ENCODE measurements around the gene NEURL1. TPM values are rescaled to one million over a fixed set of nuclear protein-coding genes. Genes with fewer than 3 reads are reported as not detected.

Gene NEURL1
- total RNA-seq, 2 experiments from 2014 or later, result 1.1 TPM

GRCh38 chr10:103618575-103619423, 125.3 kb downstream of the NEURL1 start:
- ATAC-seq, result no peak
- POLR2A ChIA-PET, result no interaction called here
- H3K36me3 Mint-ChIP-seq (ENCODE audit: low read depth), result no peaks in the 10 kb centered on the region

DNA sequence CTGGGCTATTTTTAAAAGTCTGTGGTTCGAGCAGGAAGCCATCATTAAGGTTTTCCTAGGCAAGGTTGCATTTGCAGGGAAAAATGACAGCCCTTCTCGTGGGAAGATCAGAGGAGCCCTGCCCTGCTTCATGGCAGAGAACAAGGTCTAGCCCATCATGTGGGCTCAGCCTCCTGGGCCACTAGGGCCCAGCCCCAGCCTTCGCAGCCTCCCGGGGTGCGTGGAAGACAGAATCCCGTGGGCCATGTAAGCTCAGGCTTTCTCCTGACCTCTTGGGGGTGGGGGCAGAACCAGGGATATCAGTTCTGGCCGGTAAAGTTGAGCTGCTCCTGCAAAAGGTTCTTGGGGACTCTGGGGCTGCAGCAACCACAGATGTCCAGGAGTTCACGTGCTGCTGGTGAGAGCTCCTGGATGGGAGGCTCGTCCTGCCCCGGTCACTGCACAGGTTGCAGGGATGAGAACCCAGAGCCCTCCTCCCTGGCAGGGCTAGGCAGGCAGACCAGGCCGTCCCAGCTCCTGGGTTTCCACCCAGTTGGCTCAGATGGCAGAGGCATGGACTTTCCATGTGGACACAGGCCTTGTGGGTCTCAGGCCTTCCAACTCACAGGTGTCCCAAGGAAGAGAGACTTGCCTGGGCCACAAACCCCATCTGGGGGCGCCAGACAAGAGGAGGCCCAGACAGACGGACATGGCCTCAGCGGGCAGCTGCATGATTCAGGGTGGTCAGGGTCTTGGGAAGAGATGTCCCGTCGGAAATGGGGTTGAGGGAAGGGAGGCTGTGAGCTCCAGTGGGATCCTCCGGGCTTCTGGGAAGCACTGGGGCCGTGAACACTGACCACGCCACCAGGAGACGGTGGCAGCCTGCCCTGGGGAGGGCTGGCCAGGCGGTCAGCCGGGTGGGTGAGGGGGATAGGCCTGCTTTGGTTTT, 126.2 kb downstream of the NEURL1 start:
- DNase-seq (no peak), ATAC-seq (no peak)
- CTCF ChIA-PET, result interaction anchor here (1.6 kb wide), 1 partner anchor 66 kb away, joined by 5 read pairs; no protein-coding TSS in a partner anchor
- no peak overlapping the region for H3K27ac Mint-ChIP-seq
- H3K36me3 Mint-ChIP-seq (ENCODE audit: low read depth), result no peaks in the 10 kb centered on the region
- no peaks in the 10 kb centered on the region for H3K4me1 Mint-ChIP-seq (ENCODE audit: low read depth)
- no peaks in the 10 kb centered on the region for H3K9me3 Mint-ChIP-seq (ENCODE audit: insufficient read depth)
- POLR2A ChIA-PET, result no interaction called here
- no peak overlapping the region for H3K4me3 Mint-ChIP-seq
- no peaks in the 10 kb centered on the region for H3K27me3 Mint-ChIP-seq (ENCODE audit: low read depth)

More at GRCh38 chr10:103618575-103619423, 125.3 kb downstream of the NEURL1 start:
- Mint-ChIP-seq H3K4me1 (ENCODE audit: low read depth) (no peaks in the 10 kb centered on the region), H3K27me3 (ENCODE audit: low read depth) (no peaks in the 10 kb centered on the region), H3K9me3 (ENCODE audit: insufficient read depth) (no peaks in the 10 kb centered on the region), H3K4me3 (no peak overlapping the region), H3K27ac (no peak overlapping the region)
- DNase-seq, result no peak
- CTCF ChIA-PET, result interaction anchor here (1.6 kb wide), 1 partner anchor 67 kb away, joined by 5 read pairs; no protein-coding TSS in a partner anchor

DNA sequence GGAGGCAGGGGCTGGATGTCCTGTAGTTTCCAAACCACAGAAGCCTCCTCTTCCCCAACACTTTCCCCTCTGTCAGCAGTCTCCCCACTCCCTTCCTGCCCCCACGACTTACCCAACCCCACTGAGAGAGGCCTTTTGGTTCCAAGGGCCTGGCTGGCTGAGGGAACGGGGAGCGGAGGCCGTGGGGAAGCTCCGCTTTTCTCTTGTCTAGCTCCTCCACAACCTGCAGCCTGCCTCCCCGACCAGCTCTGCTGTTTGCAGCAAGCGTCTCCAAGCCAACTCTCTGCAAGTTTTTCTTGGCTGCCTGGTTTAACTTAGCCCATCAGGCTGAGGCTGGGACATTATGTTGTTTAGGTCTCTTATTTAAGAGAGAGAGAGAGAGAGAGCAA, 126.8 kb downstream of the NEURL1 start:
- CTCF ChIA-PET, result no interaction called here
- H3K36me3 Mint-ChIP-seq (ENCODE audit: low read depth), result no peaks in the 10 kb centered on the region
- POLR2A ChIA-PET, result no interaction called here

DNA sequence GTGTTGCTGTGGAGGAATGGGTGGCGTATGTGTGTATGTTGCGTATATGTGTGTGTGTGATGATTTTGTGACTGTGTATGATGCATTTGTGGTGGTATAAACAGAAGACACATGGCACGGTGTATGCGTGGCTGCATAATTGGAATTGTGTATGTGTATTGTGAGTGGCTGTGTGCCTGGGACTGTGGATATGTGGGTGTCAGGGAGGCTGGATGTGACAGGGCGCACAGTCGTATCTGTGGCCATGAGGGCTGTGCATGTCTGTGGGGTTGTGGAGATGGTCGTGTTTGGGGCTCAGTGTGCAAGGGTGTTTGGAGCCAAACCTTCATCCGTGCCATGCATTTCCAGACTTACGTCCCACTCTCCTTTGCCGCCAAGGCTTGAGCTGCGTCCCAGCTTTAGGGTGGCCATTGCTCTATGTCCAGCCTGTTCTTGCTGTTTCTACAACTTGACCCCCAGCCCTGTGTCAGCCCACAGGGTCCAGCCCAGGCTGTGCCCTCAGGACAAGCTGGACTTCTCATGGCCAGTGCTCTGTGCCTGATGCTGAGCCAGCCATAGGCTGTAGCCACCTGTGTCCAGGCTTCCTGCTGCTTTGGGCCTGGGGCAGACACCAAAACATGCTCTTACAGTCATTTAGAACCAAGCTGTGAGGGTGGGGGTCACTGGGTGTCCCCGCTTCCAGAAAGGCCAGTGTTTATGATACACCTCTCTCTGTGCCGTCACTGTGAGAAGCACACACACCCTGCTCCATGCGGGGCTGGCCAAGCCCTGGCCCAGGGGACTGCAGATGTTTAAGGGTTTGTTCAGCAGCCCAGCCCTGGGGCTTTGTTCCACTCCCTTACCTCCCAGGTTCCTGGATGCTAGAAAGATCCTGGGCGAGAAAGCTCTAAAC, 127.6 kb downstream of the NEURL1 start:
- Mint-ChIP-seq H3K27me3 (ENCODE audit: low read depth) (no peaks in the 10 kb centered on the region), H3K36me3 (ENCODE audit: low read depth) (no peaks in the 10 kb centered on the region), H3K27ac (no peak overlapping the region), H3K4me3 (no peak overlapping the region), H3K4me1 (ENCODE audit: low read depth) (no peaks in the 10 kb centered on the region), H3K9me3 (ENCODE audit: insufficient read depth) (no peaks in the 10 kb centered on the region)
- ATAC-seq (no peak), DNase-seq (no peak)
- CTCF ChIA-PET, result no interaction called here
- POLR2A ChIA-PET, result no interaction called here

More for the DNA sequence above, 126.8 kb downstream of the NEURL1 start:
- Mint-ChIP-seq H3K4me1 (ENCODE audit: low read depth) (no peaks in the 10 kb centered on the region), H3K9me3 (ENCODE audit: insufficient read depth) (no peaks in the 10 kb centered on the region), H3K27ac (no peak overlapping the region), H3K27me3 (ENCODE audit: low read depth) (no peaks in the 10 kb centered on the region), H3K4me3 (no peak overlapping the region)
- no peak for DNase-seq
- ATAC-seq, result no peak

DNA sequence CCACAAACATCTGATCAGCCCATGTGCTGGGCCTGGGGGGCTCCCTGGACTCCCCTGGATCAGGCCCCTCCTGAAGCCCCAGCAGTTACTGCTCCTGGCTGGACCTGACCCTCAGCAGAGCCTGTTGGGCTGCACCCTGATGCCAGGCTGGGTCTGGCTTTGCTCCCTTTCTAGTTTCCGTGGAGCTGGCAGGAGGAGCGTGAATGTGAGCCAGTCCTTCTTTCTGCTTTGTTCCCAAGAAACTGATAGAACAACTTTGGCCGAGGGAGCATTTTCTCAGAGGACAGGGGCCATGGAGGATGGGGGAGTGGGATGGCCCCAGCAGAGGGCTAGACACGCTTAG, 128.2 kb downstream of the NEURL1 start:
- ChIA-PET POLR2A (no interaction called here), CTCF (no interaction called here)
- Mint-ChIP-seq H3K4me3 (no peak overlapping the region), H3K36me3 (ENCODE audit: low read depth) (no peaks in the 10 kb centered on the region), H3K9me3 (ENCODE audit: insufficient read depth) (no peaks in the 10 kb centered on the region), H3K27me3 (ENCODE audit: low read depth) (no peaks in the 10 kb centered on the region), H3K27ac (no peak overlapping the region), H3K4me1 (ENCODE audit: low read depth) (no peaks in the 10 kb centered on the region)
- ATAC-seq (no peak), DNase-seq (no peak)

DNA sequence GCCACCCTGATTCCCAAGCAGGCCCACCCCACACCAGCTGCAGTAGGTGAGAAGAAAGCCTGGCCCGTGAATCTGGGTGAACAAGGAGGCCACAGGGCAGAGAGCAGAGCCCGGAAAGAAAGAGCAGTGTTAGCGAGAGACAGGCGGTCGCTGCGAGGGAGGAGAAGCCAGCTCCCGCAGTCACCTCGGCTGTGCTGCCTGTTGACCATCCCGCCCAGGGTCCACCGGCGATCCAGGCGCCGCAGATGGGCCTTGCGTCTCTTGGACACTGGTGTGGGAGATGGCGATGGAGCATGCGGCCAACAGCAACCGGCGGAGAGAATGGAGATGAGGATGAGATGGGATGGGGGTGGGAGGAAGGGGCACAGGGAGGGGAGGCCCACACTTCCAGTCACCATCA, 128.8 kb downstream of the NEURL1 start:
- ChIA-PET CTCF (no interaction called here), POLR2A (interaction anchor here (0.5 to 0.6 kb wide), 2 partner anchors 27 to 1098 kb away, joined by 3 to 5 read pairs; no protein-coding TSS in a partner anchor)
- Mint-ChIP-seq H3K9me3 (ENCODE audit: insufficient read depth) (no peaks in the 10 kb centered on the region), H3K27me3 (ENCODE audit: low read depth) (no peaks in the 10 kb centered on the region), H3K36me3 (ENCODE audit: low read depth) (no peaks in the 10 kb centered on the region), H3K4me1 (ENCODE audit: low read depth) (no peaks in the 10 kb centered on the region), H3K4me3 (no peak overlapping the region), H3K27ac (no peak overlapping the region)
- ATAC-seq (no peak), DNase-seq (no peak)

DNA sequence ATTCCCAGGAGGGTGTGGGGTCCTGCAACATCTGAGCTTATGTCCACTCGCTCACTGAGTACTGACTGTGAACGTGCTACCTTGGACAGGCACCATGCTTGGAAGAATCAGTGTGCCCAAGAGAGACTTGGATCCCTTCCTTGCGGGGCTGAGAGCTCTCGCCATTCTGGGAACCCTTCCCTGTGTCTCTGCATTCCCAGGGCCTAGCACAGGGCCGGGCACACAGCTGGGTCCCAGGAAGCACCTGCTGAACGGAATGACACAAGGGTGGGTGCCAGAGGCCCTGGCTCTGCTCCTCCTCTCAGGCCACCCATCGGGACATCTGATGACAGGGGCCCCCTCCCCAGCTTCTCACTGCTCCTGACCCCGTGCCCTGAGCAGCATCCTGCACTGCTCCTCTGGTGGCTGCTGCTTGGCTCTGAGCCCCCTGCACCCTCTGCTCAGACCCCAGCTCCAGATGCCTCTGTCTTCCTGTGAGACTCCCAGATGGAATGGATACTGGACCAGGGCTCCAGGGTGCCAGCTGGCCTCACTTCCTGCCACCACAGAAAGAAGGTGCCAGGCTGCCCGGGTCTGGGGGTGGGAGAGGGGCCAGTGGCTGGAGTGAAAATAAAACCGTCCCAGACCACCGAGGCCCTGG, 129.6 kb downstream of the NEURL1 start:
- ATAC-seq, result no peak
- ChIA-PET POLR2A (interaction anchor here (0.6 kb wide), 1 partner anchor 26 kb away, joined by 3 read pairs; no protein-coding TSS in a partner anchor), CTCF (no interaction called here)
- no peak overlapping the region for H3K27ac Mint-ChIP-seq
- H3K36me3 Mint-ChIP-seq (ENCODE audit: low read depth), result no peaks in the 10 kb centered on the region
- no peaks in the 10 kb centered on the region for H3K4me1 Mint-ChIP-seq (ENCODE audit: low read depth)
- DNase-seq, result no peak
- H3K9me3 Mint-ChIP-seq (ENCODE audit: insufficient read depth), result no peaks in the 10 kb centered on the region
- H3K27me3 Mint-ChIP-seq (ENCODE audit: low read depth), result no peaks in the 10 kb centered on the region
- H3K4me3 Mint-ChIP-seq, result no peak overlapping the region

DNA sequence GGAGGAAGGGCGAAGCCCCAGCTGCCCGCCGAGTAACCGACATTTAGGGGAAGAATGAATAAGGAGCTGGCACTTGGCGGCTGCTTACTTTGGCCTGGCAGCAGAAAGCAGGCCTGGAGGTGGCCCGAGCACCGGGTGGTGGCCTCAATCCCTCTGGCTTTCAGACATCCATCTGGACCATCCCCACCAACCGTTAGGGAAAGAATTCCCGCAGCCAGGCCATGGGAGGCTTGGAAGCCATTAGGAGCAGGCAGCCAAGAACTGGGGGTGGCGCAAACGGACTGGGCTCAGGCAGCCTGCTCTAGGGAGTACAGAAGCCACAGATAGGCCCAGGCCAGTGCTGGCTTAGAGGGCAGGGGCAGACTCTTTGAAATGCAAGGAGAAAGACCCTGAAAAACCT, 132.7 kb downstream of the NEURL1 start:
- ChIA-PET POLR2A (no interaction called here), CTCF (interaction anchor here (1.3 kb wide), 1 partner anchor 60 kb away, joined by 3 read pairs; no protein-coding TSS in a partner anchor)
- Mint-ChIP-seq H3K27ac (no peak overlapping the region), H3K4me1 (ENCODE audit: low read depth) (peaks cover 3% of the 10 kb centered on the region), H3K36me3 (ENCODE audit: low read depth) (no peaks in the 10 kb centered on the region), H3K4me3 (no peak overlapping the region), H3K9me3 (ENCODE audit: insufficient read depth) (no peaks in the 10 kb centered on the region), H3K27me3 (ENCODE audit: low read depth) (no peaks in the 10 kb centered on the region)
- ATAC-seq (no peak), DNase-seq (no peak)

DNA sequence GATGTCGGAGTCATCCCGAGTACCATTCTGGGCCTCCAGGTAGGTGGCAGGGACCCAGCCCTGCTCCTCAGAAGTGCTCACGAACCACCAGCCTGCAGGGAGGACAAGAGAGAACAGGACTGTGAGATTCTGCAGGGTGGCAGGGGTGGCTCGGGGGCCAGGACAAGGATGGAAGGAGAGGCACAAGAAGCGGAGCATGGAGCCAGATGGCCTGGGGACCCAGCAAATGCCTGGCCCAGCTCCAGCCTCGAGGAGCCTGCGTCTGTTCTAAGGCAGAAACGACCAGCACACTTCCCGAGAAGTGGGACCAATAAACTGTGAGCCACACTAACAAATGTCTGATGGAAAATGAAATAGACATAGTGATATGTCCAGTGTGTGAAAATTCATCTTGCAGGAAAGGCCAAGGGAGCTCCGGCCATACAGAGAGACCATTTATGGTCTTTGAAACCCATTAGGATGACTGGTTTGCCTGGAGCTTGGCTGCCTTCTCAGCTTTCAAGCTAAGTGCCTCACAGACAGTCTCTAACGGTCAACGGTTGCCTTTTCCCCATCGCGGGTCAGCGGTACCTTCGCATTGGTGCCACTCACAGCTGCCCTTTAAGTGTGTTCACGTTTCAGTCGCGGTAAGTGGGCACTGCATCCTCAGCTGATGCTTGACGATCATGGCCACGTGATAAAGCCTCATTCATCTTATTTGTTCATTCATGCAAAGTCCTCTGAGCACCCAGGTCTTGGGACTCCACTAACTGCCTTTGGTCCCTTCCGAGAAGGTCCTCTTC, 133.8 kb downstream of the NEURL1 start:
- ATAC-seq (no peak), DNase-seq (no peak)
- Mint-ChIP-seq H3K27me3 (ENCODE audit: low read depth) (no peaks in the 10 kb centered on the region), H3K36me3 (ENCODE audit: low read depth) (no peaks in the 10 kb centered on the region), H3K27ac (no peak overlapping the region), H3K4me3 (no peak overlapping the region), H3K9me3 (ENCODE audit: insufficient read depth) (no peaks in the 10 kb centered on the region), H3K4me1 (ENCODE audit: low read depth) (peaks cover 8% of the 10 kb centered on the region)
- ChIA-PET POLR2A (no interaction called here), CTCF (interaction anchor here (1.2 kb wide), 1 partner anchor 35 kb away, joined by 3 read pairs; no protein-coding TSS in a partner anchor)

DNA sequence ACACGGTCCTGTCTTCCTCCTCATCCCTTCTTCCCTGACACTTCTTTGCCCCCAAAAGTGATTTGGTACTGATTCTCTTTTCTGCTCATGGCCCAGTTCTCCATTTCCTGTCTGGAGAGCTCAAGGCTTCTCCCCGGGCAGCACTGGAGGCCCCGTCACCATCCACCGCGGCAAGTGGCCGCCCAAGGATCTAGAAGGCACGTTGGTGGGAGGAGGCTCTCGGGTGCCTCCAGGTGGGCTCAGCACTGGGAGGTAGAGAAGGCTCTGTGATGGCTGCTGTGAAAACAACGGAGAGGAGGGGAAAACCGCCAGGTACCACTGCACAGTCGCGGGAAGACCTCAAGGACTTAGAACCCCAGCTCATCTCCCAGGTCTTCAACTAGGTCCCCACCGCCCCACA, 134.4 kb downstream of the NEURL1 start:
- Mint-ChIP-seq H3K4me3 (no peak overlapping the region), H3K4me1 (ENCODE audit: low read depth) (peaks cover 14% of the 10 kb centered on the region), H3K36me3 (ENCODE audit: low read depth) (no peaks in the 10 kb centered on the region), H3K27me3 (ENCODE audit: low read depth) (no peaks in the 10 kb centered on the region), H3K9me3 (ENCODE audit: insufficient read depth) (no peaks in the 10 kb centered on the region), H3K27ac (no peak overlapping the region)
- ChIA-PET CTCF (interaction anchor here (1.2 kb wide), 1 partner anchor 36 kb away, joined by 3 read pairs; no protein-coding TSS in a partner anchor), POLR2A (no interaction called here)
- ATAC-seq (no peak), DNase-seq (no peak)
